Activated CD4-positive, alpha-beta memory T cell treated with anti-CD3 and anti-CD28 coated beads for 36 hours (primary cell): ENCODE results near the gene ACTG2. TPM values are rescaled to one million over a fixed set of nuclear protein-coding genes. Genes with fewer than 3 reads are reported as not detected.
A peak's percentile ranks its signal among the peaks of the same experiment; 100 is the strongest.

ENCODE experiments used
- CTCF ChIA-PET: fragments of 350-600 bp; sonication (Branson Sonifier 250); formaldehyde crosslinking; loops from one replicate; lab custom pipeline; 2021; ENCODE audit warnings: antibody characterized with exemption, inconsistent platforms; lab: Charles Lee
- POLR2A ChIA-PET: fragments of 350-600 bp; sonication (Branson Sonifier 250); formaldehyde crosslinking; loops from one replicate; lab custom pipeline; 2021; ENCODE audit warnings: antibody characterized with exemption; lab: Charles Lee
- DNase-seq: peaks from one replicate; pipeline ENCODE4 v3.0.0-alpha.2; 2020
- H3K27ac Mint-ChIP-seq: one replicate; pipeline ENCODE4 v1.8.0; 2021; ENCODE audit warnings: mixed read lengths
- H3K27me3 Mint-ChIP-seq: one replicate; pipeline ENCODE4 v1.8.0; 2021; ENCODE audit warnings: mixed read lengths
- H3K36me3 Mint-ChIP-seq: one replicate; pipeline ENCODE4 v1.8.0; 2021; ENCODE audit warnings: mixed read lengths
- H3K4me1 Mint-ChIP-seq: one replicate; pipeline ENCODE4 v1.8.0; 2021; ENCODE audit warnings: low read depth, mixed read lengths
- H3K4me3 Mint-ChIP-seq: one replicate; pipeline ENCODE4 v1.8.0; 2021; ENCODE audit warnings: mild to moderate bottlenecking, mixed read lengths
- H3K9me3 Mint-ChIP-seq: one replicate; pipeline ENCODE4 v1.8.0; 2021; ENCODE audit warnings: mixed read lengths
- intact Hi-C: fragments of 100-400 bp; cut with micrococcal nuclease; formaldehyde crosslinking; loops from one replicate; pipeline ENCODE4 v1.15.1; 2023
- total RNA-seq, 2 experiments: library from RNA; stranded (reverse); gene quantifications; one replicate each; pipeline ENCODE4 v1.2.3, GENCODE V29; 2021

Gene ACTG2
- total RNA-seq, 2 experiments from 2014 or later: not detected

DNA sequence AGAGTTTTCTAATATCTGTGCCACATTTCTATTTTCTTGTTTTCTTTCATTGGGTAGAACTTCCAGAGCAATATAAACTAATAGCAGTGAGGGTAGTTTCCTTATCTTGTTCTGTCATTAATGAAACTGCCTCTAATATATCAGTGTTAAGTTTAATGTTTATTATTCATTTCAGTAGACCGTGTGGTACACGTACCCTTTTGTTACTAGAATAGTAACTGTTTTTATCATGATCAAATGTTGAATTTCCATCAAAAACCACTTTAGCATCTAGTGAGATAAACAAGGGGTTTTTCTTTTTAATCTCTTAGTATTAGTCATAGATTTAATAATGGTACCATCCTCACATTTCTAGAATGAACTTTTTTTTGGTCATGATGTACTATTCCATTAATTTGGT is 49.9 kb downstream of the ACTG2 start:
- Mint-ChIP-seq H3K36me3 (peaks cover 47% of the 10 kb centered on the region), H3K27me3 (no peaks in the 10 kb centered on the region), H3K4me1 (peaks cover 80% of the 10 kb centered on the region), H3K4me3 (no peak overlapping the region), H3K27ac (no peak overlapping the region), H3K9me3 (no peaks in the 10 kb centered on the region)
- intact Hi-C loops: no loop called here
- no peak for DNase-seq
- CTCF ChIA-PET: interaction anchor here (0.6 kb wide), 1 partner anchor 21 kb away, joined by 3 read pairs; no protein-coding TSS in a partner anchor
- POLR2A ChIA-PET: no interaction called here

DNA sequence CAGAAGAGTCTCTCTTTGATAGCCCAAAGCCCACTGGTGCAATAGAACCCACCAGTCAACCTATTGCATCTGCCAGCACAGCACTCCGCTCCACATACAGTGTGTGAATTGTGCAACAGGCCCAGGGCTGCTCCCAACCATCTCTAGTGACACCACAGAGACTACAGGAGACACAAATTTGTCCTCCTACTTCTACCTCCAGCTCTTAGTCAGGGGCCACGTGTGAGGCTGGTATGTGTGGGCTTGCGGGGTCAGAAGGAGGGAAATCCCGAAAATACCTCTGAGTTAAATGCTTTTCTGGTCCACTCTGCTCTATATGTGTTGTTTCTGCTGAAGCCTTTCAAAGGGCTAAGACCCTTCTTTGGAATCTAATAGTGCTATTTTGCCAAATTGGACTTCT is 51.9 kb downstream of the ACTG2 start:
- Mint-ChIP-seq H3K27me3 (no peaks in the 10 kb centered on the region), H3K9me3 (no peaks in the 10 kb centered on the region), H3K36me3 (peaks cover 45% of the 10 kb centered on the region), H3K4me1 (peaks cover 75% of the 10 kb centered on the region), H3K4me3 (no peak overlapping the region), H3K27ac (peak overlapping the region; percentile 1)
- peak; percentile 70 for DNase-seq
- intact Hi-C loops: loop anchor here (1.0 kb wide), 1 partner anchor 19 kb away; no protein-coding TSS in a partner anchor
- ChIA-PET CTCF (interaction anchor here (0.7 to 1.3 kb wide), 4 partner anchors 37 to 494 kb away, joined by 3 to 4 read pairs (median 3); no protein-coding TSS in a partner anchor), POLR2A (interaction anchor here (0.8 to 1.3 kb wide), 5 partner anchors 11 to 116 kb away, joined by 3 to 5 read pairs (median 3); partner anchors contain the start of gene DGUOK)

DNA sequence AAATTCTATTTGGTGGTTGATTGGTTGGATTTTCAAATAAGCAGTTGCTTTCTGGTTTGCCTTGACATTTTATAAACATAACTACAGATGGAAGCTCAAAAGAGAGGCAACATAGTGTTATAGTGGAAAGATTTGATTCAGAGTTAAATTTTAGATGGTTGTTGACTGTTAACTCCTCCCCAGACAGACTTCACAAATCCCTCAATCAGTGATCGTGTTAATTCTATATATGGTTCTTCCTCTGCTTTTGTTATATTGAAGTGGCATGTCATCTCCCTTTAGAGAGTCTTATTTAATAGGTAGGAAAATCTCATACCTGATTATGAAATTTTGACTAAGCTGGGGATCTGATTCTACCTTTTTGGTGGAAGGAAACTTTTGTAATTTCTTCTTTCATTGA is 53.4 kb downstream of the ACTG2 start:
- H3K9me3 Mint-ChIP-seq: no peaks in the 10 kb centered on the region
- no peak overlapping the region for H3K4me3 Mint-ChIP-seq
- no peaks in the 10 kb centered on the region for H3K27me3 Mint-ChIP-seq
- POLR2A ChIA-PET: no interaction called here
- H3K27ac Mint-ChIP-seq: no peak overlapping the region
- CTCF ChIA-PET: no interaction called here
- peaks cover 45% of the 10 kb centered on the region for H3K36me3 Mint-ChIP-seq
- no peak for DNase-seq
- intact Hi-C loops: no loop called here
- H3K4me1 Mint-ChIP-seq: peaks cover 75% of the 10 kb centered on the region

DNA sequence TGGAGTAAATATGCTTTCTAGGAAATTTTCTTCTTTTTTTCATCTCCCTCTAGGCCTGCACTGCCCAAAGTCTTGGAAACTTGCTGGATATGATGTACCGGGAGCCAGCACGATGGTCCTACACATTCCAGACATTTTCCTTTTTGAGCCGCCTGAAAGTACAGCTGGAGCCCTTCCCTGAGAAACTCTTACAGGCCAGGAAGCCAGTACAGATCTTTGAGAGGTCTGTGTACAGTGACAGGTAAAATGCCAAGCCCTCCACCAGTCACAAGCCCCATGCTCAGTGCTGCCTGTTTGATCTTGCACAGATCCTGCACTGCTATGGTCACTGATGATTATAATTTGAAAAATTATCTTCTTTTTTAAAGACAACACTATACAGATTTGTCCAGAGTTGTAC is 53.9 kb downstream of the ACTG2 start:
- CTCF ChIA-PET: no interaction called here
- POLR2A ChIA-PET: no interaction called here
- intact Hi-C loops: no loop called here

DNA sequence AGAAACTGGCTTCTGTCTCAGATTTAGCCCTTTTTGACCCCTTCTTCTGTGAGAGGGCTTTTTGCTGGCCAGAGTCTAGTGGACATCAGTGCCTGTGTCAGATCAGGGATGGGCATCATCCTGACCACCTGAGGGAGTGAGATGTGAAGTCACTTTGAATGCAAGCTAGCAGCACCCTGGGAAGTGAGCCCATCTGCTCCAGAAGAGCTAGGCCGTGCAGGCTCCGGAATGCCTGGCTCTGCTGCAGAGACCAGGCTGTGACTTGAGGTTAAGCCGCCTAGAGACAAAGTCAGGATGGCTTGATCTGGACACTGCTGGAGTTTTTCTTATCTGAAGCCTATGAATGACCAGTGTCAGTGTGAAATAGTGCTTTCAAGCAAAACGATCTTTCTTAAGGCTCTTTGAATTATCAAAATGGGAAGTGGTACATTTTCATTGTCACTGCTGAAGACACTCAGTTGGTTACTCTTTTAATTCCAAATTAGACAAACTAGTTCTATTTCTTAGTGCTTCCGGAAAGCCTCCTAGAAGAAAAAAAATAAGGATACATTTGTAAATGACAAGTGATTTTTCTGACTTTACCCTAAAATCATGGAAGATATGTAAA is 54.7 kb downstream of the ACTG2 start:
- no peak for DNase-seq
- no peak overlapping the region for H3K27ac Mint-ChIP-seq
- no peak overlapping the region for H3K4me3 Mint-ChIP-seq
- no peaks in the 10 kb centered on the region for H3K27me3 Mint-ChIP-seq
- intact Hi-C loops: no loop called here
- POLR2A ChIA-PET: no interaction called here
- CTCF ChIA-PET: no interaction called here
- peaks cover 80% of the 10 kb centered on the region for H3K4me1 Mint-ChIP-seq
- no peaks in the 10 kb centered on the region for H3K9me3 Mint-ChIP-seq
- peaks cover 53% of the 10 kb centered on the region for H3K36me3 Mint-ChIP-seq

More for the DNA sequence above, 53.9 kb downstream of the ACTG2 start:
- no peaks in the 10 kb centered on the region for H3K27me3 Mint-ChIP-seq
- no peaks in the 10 kb centered on the region for H3K9me3 Mint-ChIP-seq
- no peak overlapping the region for H3K27ac Mint-ChIP-seq
- H3K4me1 Mint-ChIP-seq: peaks cover 76% of the 10 kb centered on the region
- no peak overlapping the region for H3K4me3 Mint-ChIP-seq
- peaks cover 47% of the 10 kb centered on the region for H3K36me3 Mint-ChIP-seq
- DNase-seq: no peak

DNA sequence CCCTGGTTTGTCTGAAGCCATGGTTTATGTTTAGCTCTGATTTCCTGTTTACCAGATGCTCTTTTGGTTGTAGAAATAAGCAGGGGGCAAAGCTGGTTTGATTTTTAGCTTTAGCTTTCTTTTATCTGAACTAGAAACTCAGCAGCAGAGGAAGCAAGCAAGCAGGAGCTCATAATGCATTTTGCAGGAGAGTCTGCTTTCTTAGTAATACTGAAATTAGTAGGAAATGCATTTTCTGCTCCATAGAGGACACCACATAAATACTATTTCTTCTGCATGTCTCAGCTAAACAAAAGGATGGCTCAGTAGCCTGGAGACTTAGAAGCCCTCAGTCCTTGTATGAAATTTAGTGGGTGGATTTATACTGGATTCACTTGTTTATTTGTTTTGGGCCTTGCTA is 57.0 kb downstream of the ACTG2 start:
- H3K4me3 Mint-ChIP-seq: no peak overlapping the region
- POLR2A ChIA-PET: interaction anchor here (1.0 to 1.2 kb wide), 3 partner anchors 11 to 23 kb away, joined by 3 to 5 read pairs (median 4); partner anchors contain the start of gene DGUOK
- CTCF ChIA-PET: interaction anchor here (1.0 to 2.2 kb wide), 5 partner anchors 30 to 386 kb away, joined by 3 to 6 read pairs (median 4); no protein-coding TSS in a partner anchor

DNA sequence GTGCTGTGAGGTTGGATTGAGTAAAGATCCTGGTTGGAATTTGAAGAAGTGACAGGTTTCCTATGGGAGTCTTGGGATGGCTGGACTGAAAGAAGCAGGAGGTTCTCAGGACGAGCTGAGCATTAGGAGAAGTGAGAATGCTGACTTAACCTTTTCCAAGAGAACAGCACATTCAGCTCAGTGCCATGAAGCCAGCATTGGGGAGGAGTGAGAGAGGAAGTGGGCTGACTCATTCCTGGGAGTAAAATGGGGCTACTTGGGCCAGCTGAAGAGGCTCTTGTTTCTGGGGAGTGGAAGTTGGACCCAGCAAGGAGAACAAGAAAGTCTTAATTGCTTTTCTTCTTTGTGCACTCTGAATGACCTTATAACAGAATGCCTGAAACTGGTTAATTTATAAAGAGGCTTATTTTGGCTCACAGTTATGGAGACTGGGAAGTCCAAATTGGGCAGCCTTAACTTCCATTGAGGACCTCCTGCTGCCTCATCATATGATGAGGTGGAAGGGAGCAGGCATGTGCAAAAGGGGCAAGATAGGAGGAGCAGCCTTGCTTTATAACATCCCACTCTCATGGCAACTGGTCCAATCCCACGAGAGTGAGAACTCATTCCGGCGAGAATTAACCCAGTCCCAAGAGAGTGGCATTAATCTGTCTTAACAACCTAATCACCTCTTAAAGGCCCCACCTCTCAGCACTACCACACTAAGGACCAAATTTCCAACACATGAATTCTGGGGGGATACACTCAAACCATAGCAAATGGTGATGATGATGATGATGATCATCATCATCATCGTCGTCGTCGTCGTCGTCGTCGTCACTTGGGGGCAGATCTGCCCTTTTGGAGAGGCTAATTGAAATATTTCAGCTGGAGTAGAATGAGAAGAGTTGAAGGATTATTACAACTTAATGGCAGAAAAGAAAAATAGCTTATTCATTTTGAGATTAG is 60.0 kb downstream of the ACTG2 start:
- Mint-ChIP-seq H3K27me3 (no peaks in the 10 kb centered on the region), H3K4me1 (peaks cover 50% of the 10 kb centered on the region), H3K27ac (peak overlapping the region; percentile 68), H3K36me3 (peaks cover 55% of the 10 kb centered on the region), H3K4me3 (no peak overlapping the region), H3K9me3 (no peaks in the 10 kb centered on the region)
- ChIA-PET POLR2A (no interaction called here), CTCF (no interaction called here)
- DNase-seq: no peak
- intact Hi-C loops: no loop called here

More for the DNA sequence above, 57.0 kb downstream of the ACTG2 start:
- no peak overlapping the region for H3K27ac Mint-ChIP-seq
- H3K4me1 Mint-ChIP-seq: peaks cover 64% of the 10 kb centered on the region
- no peak for DNase-seq
- H3K9me3 Mint-ChIP-seq: no peaks in the 10 kb centered on the region
- H3K36me3 Mint-ChIP-seq: peaks cover 54% of the 10 kb centered on the region
- H3K27me3 Mint-ChIP-seq: no peaks in the 10 kb centered on the region
- intact Hi-C loops: no loop called here

DNA sequence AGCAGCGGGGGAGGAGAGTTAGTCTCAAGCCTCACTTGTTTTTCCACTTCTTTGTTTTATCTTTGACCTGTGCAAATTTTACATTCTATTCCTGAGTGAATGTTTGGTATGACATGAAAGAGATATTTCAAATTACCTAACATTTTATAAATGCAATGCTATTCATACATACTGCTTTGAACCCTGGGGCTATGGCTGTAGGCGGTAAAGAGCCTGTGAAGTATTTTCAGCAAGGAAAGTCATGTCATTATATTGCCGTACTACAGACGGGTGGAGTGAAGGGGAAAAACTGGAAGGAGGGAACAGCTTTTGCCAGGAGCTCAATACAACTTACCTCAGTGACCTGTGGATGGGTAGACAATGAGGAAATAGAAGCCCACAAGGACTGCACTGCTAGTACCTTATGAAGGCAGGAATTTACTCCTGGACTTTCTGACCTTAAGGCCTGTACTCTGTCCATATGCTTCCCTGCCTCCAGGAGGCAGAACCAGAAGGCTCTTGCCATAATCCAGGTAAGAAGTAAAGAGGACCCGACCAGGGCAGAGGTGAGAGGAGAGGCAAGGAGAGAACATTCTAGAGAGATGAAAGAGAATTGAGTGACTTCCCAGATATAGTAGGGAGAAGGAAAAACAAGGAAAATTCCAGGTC is 63.5 kb downstream of the ACTG2 start:
- H3K9me3 Mint-ChIP-seq: no peaks in the 10 kb centered on the region
- peaks cover 67% of the 10 kb centered on the region for H3K36me3 Mint-ChIP-seq
- H3K27me3 Mint-ChIP-seq: no peaks in the 10 kb centered on the region
- ChIA-PET POLR2A (no interaction called here), CTCF (interaction anchor here (0.9 kb wide), 1 partner anchor 164 kb away, joined by 6 read pairs; no protein-coding TSS in a partner anchor)
- peaks cover 24% of the 10 kb centered on the region for H3K4me1 Mint-ChIP-seq
- H3K4me3 Mint-ChIP-seq: no peak overlapping the region
- intact Hi-C loops: no loop called here
- DNase-seq: no peak
- no peak overlapping the region for H3K27ac Mint-ChIP-seq

DNA sequence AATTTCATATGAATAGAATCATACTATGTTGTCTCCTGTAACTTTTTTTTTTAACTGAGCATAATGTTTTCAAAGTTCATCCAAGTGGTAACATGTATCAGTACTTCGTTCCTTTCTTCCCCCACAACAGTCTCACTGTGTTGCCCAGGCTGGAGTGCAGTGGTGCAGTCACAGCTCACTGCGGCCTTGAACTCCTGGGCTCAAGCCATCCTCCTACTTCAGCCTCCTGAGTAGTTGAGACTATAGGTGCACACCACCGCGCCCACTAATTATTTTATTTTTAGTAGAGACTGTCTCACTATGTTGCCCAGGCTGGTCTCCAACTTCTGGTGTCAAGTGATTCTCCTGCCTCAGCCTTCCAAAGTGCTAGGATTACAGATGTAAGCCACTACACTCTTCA is 68.5 kb downstream of the ACTG2 start:
- DNase-seq: no peak
- H3K4me3 Mint-ChIP-seq: no peak overlapping the region
- no peaks in the 10 kb centered on the region for H3K27me3 Mint-ChIP-seq
- no peak overlapping the region for H3K27ac Mint-ChIP-seq
- H3K9me3 Mint-ChIP-seq: peaks cover 11% of the 10 kb centered on the region
- ChIA-PET CTCF (no interaction called here), POLR2A (no interaction called here)
- H3K36me3 Mint-ChIP-seq: peaks cover 47% of the 10 kb centered on the region
- intact Hi-C loops: loop anchor here (5.0 kb wide), 1 partner anchor 41 kb away; no protein-coding TSS in a partner anchor
- peaks cover 36% of the 10 kb centered on the region for H3K4me1 Mint-ChIP-seq

DNA sequence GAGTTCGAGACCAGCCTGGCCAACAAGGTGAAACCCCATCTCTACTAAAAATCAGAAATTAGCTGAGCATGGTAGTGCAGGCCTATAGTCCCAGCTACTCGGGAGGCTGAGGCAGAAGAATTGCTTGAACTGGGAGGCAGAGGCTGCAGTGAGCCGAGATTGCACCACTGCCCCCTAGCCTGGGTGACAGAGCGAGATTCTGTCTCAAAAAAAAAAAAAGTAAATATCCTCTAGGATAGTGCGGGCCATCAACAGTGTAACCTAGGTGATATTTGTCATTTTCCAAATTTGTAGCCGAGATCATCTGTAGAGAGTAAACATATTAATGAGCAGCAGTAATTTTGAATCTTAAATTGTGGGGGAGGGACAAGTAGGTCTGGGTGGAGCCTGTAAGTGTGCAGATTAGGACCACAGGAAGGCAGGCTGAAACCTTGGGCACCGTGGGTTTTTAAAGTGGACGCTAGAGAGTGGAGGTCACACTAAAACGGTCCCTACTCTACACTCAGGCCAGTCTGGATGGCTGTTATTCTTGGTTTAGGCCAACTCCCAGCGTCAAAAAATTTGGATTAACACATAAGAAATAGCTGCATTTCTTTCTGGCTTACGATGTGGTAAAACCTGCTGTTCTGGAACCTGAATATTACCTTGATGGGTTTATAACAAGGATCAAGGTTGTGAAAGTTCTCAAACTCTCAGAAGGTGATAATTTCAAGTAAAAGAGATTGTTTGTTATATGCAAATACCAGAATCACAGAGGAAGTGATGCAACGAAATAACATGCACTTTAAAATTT is 69.2 kb downstream of the ACTG2 start:
- peaks cover 11% of the 10 kb centered on the region for H3K9me3 Mint-ChIP-seq
- peaks cover 36% of the 10 kb centered on the region for H3K4me1 Mint-ChIP-seq
- peaks cover 39% of the 10 kb centered on the region for H3K36me3 Mint-ChIP-seq
- no peak overlapping the region for H3K27ac Mint-ChIP-seq
- no peak for DNase-seq
- CTCF ChIA-PET: no interaction called here
- POLR2A ChIA-PET: no interaction called here
- intact Hi-C loops: loop anchor here (5.0 kb wide), 1 partner anchor 40 kb away; no protein-coding TSS in a partner anchor
- no peaks in the 10 kb centered on the region for H3K27me3 Mint-ChIP-seq
- H3K4me3 Mint-ChIP-seq: no peak overlapping the region

DNA sequence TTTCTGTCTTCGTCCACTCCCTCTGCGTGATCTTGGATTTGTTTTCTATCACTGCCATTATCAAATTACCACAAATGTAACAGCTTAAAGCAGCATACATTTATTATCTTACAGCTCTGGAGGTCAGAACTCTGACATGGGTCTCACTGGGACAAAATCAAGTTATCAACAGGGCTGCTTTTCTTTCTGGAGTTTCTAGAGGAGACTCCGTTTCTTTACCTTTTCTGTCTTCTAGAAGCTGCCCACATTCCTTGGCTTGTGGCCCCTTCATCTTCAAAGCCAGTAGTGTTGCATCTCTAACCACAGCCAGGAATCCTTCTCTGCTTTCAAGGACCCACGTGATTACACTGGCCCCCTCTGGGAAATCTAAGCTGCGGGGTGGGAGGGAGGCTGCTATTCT is 70.0 kb downstream of the ACTG2 start:
- Mint-ChIP-seq H3K4me3 (no peak overlapping the region), H3K27ac (no peak overlapping the region), H3K36me3 (peaks cover 35% of the 10 kb centered on the region), H3K27me3 (no peaks in the 10 kb centered on the region), H3K9me3 (peaks cover 11% of the 10 kb centered on the region), H3K4me1 (peaks cover 34% of the 10 kb centered on the region)
- ChIA-PET POLR2A (interaction anchor here (0.6 to 1.7 kb wide), 3 partner anchors 25 to 100 kb away, joined by 3 to 6 read pairs (median 4); no protein-coding TSS in a partner anchor), CTCF (no interaction called here)
- no peak for DNase-seq
- intact Hi-C loops: loop anchor here (1.0 to 5.0 kb wide), 7 partner anchors 9 to 40 kb away; no protein-coding TSS in a partner anchor
